Lower leg skin (tissue), 4 donors: Measurements from ENCODE around the gene SPINK2. TPM values are rescaled to one million over a fixed set of nuclear protein-coding genes. Genes with fewer than 3 reads are reported as not detected.

ENCODE experiments used
- DNase-seq, 2 donors: peaks; one replicate each; pipeline ENCODE4 v3.0.0-alpha.2; 2019; ENCODE audit warnings: low spot score in 2 of 2
- H3K4me3 ChIP-seq: fragments of 200-600 bp; sonication (generic); 2 replicates; pipeline ENCODE4 v1.5.1; 2017; ENCODE audit warnings: mild to moderate bottlenecking, low read depth; ENCODE audit not compliant: poor library complexity, severe bottlenecking
- CTCF ChIP-seq, 3 donors: fragments of 450-650 bp; IDR thresholded peaks; one replicate each; pipeline ENCODE4 v1.5.1; 2016; ENCODE audit warnings: antibody characterized with exemption in 3 of 3, mild to moderate bottlenecking in 3 of 3, moderate library complexity in 2 of 3
- POLR2A ChIP-seq, 2 donors: fragments of 450-650 bp; IDR thresholded peaks; one replicate each; pipeline ENCODE4 v1.6.1; 2016 to 2017; ENCODE audit warnings: antibody characterized with exemption in 2 of 2, mild to moderate bottlenecking in 1 of 2, moderate library complexity in 1 of 2
- WGBS, 2 donors: methylation state at CpG; one replicate each; pipeline ENCODE4 v1.1.5; 2018; 5-methylcytosine and 5-hydroxymethylcytosine counted together
- intact Hi-C: fragments of 100-400 bp; cut with DNase I; formaldehyde crosslinking; loops from one replicate; pipeline ENCODE4 v1.15.0; 2023; ENCODE audit warnings: low total_unique reads
- total RNA-seq, 4 donors: library from RNA; depleted of rRNA; stranded (reverse); fragments of >200 nt; gene quantifications; one replicate each; pipeline ENCODE4 v1.1.0, GENCODE V29; 2016

Gene SPINK2
- total RNA-seq, 4 donors from 2014 or later: not detected

- no peak overlapping the region for H3K4me3 ChIP-seq
- 55 to 81% methylated on average over 11 of the region's 11 CpGs for WGBS, 2 donors
Measured at GRCh38 chr4:56799161-56799759, 22.2 kb downstream of the SPINK2 start.

GRCh38 chr4:56796211-56796610, 25.3 kb downstream of the SPINK2 start:
- TF ChIP-seq POLR2A (IDR thresholded peaks at IDR 0.05) (no peak), CTCF (IDR thresholded peaks at IDR 0.05) (no peak)
- DNase-seq: no peak
- 86% methylated on average over 3 of the region's 3 CpGs for WGBS, 2 donors
- intact Hi-C loops: no loop called here
- H3K4me3 ChIP-seq: no peak overlapping the region

More at GRCh38 chr4:56799161-56799759, 22.2 kb downstream of the SPINK2 start:
- no peak for DNase-seq
- TF ChIP-seq POLR2A (IDR thresholded peaks at IDR 0.05) (no peak), CTCF (IDR thresholded peaks at IDR 0.05) (no peak)
- intact Hi-C loops: no loop called here

- H3K4me3 ChIP-seq: no peak overlapping the region
- intact Hi-C loops: no loop called here
- no peak for DNase-seq
- WGBS, 2 donors: 82 to 91% methylated on average over 4 of the region's 4 CpGs
- no peak for TF ChIP-seq CTCF (IDR thresholded peaks at IDR 0.05)
- TF ChIP-seq POLR2A (IDR thresholded peaks at IDR 0.05): no peak
Measured at GRCh38 chr4:56791316-56791715, 30.2 kb downstream of the SPINK2 start.

- intact Hi-C loops: no loop called here
- TF ChIP-seq POLR2A (IDR thresholded peaks at IDR 0.05) (no peak), CTCF (IDR thresholded peaks at IDR 0.05) (no peak)
- H3K4me3 ChIP-seq: no peak overlapping the region
- 42 to 50% methylated on average over 1 of the region's 1 CpG for WGBS, 2 donors
- no peak for DNase-seq
Measured at GRCh38 chr4:56790691-56791091, 30.8 kb downstream of the SPINK2 start.

GRCh38 chr4:56788081-56788480, 33.4 kb downstream of the SPINK2 start:
- 82 to 89% methylated on average over 7 of the region's 7 CpGs for WGBS, 2 donors

More at GRCh38 chr4:56788081-56788480, 33.4 kb downstream of the SPINK2 start:
- intact Hi-C loops: no loop called here
- no peak for TF ChIP-seq CTCF (IDR thresholded peaks at IDR 0.05)
- TF ChIP-seq POLR2A (IDR thresholded peaks at IDR 0.05): no peak
- no peak for DNase-seq
- no peak overlapping the region for H3K4me3 ChIP-seq
